OCI-LY1 (cell line): ENCODE results near the gene ERGIC1.

Experiments used
- EZH2 ChIP-seq: fragments of 200-600 bp; sonication (generic), shearing (Covaris generic); IDR thresholded peaks from 2 replicates; pipeline ENCODE4 v1.8.0; 2017; ENCODE audit warnings: borderline replicate concordance, mixed run types, mild to moderate bottlenecking, antibody characterized with exemption, low read length, moderate library complexity, mixed read lengths
- TF ChIP-seq, protein P1 (sequence below): fragments of 200-600 bp; sonication (generic), shearing (Covaris generic); IDR thresholded peaks from 2 replicates; pipeline ENCODE4 v1.5.1; 2017; ENCODE audit warnings: mild to moderate bottlenecking, antibody characterized with exemption, low read length, moderate library complexity, mixed read lengths

DNA sequence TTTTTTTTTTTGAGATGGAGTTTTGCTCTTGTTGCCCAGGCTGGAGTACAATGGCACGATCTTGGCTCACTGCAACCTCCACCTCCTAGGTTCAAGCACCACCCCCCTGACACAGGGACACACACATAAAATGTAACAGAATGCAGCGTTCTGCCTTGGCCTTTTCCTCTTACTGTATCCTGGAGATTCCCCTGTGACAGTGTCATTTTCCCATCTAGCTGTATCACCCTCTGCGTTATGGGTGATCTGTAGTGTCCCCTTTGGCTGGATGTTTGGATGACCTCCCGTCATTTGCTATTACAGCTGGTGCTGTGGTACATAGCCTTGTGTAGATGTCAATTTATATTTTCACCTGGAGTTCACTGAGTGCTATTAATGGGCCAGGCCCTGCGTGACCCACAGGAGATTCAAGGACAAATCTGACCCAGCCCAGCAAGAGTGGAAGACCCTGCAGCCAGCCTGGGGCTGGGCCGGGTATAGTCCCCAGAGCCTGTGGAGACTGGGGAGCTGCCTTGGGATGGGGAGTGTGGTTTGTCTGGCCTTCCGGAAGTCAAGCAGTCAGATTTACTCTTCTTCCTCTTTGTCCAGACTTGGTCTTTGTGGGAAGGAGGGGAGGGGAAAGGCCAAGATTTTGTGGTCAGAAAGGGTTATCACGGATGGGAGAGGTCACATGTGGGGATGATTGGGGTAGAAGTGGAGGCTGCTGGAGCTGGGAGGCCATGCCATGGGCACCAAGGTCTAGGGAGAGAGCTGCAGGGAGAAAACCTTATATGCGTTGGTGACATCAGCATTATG, 43.6 kb downstream of the ERGIC1 start:
- no peak for TF ChIP-seq EZH2
- TF ChIP-seq, protein P1, sequence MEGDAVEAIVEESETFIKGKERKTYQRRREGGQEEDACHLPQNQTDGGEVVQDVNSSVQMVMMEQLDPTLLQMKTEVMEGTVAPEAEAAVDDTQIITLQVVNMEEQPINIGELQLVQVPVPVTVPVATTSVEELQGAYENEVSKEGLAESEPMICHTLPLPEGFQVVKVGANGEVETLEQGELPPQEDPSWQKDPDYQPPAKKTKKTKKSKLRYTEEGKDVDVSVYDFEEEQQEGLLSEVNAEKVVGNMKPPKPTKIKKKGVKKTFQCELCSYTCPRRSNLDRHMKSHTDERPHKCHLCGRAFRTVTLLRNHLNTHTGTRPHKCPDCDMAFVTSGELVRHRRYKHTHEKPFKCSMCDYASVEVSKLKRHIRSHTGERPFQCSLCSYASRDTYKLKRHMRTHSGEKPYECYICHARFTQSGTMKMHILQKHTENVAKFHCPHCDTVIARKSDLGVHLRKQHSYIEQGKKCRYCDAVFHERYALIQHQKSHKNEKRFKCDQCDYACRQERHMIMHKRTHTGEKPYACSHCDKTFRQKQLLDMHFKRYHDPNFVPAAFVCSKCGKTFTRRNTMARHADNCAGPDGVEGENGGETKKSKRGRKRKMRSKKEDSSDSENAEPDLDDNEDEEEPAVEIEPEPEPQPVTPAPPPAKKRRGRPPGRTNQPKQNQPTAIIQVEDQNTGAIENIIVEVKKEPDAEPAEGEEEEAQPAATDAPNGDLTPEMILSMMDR, result no peak
